Activated naive CD8-positive, alpha-beta T cell treated with anti-CD3 and anti-CD28 coated beads for 36 hours (primary cell): ENCODE results near the gene PLA2G4E. TPM values are rescaled to one million over a fixed set of nuclear protein-coding genes. Genes with fewer than 3 reads are reported as not detected.

Experiments used
- DNase-seq: peaks from one replicate; pipeline ENCODE4 v3.0.0; 2021
- H3K27ac Mint-ChIP-seq: one replicate; pipeline ENCODE4 v1.8.0; 2022; ENCODE audit warnings: mild to moderate bottlenecking, moderate library complexity, mixed read lengths
- H3K27me3 Mint-ChIP-seq: one replicate; pipeline ENCODE4 v1.8.0; 2022; ENCODE audit warnings: mild to moderate bottlenecking, mixed read lengths
- H3K36me3 Mint-ChIP-seq: one replicate; pipeline ENCODE4 v1.8.0; 2021; ENCODE audit warnings: mild to moderate bottlenecking, mixed read lengths
- H3K4me1 Mint-ChIP-seq: one replicate; pipeline ENCODE4 v1.8.0; 2021; ENCODE audit warnings: mixed read lengths
- H3K4me3 Mint-ChIP-seq: one replicate; pipeline ENCODE4 v1.8.0; 2022; ENCODE audit warnings: mild to moderate bottlenecking, moderate library complexity, mixed read lengths
- H3K9me3 Mint-ChIP-seq: one replicate; pipeline ENCODE4 v1.8.0; 2022; ENCODE audit warnings: mixed read lengths
- total RNA-seq, 2 experiments: library from RNA; stranded (reverse); gene quantifications; one replicate each; pipeline ENCODE4 v1.2.3, GENCODE V29; 2021

Gene PLA2G4E
- total RNA-seq, 2 experiments from 2014 or later: not detected

- Mint-ChIP-seq H3K36me3 (no peaks in the 10 kb centered on the region), H3K4me1 (peaks cover 19% of the 10 kb centered on the region), H3K4me3 (no peak overlapping the region), H3K9me3 (no peaks in the 10 kb centered on the region), H3K27ac (no peak overlapping the region), H3K27me3 (no peaks in the 10 kb centered on the region)
- no peak for DNase-seq
Measured at GRCh38 chr15:42012241-42012640, 8.6 kb downstream of the PLA2G4E start.

GRCh38 chr15:42011074-42011473, 9.8 kb downstream of the PLA2G4E start:
- no peak for DNase-seq
- H3K9me3 Mint-ChIP-seq: no peaks in the 10 kb centered on the region
- H3K4me1 Mint-ChIP-seq: peaks cover 20% of the 10 kb centered on the region
- no peaks in the 10 kb centered on the region for H3K36me3 Mint-ChIP-seq
- H3K27me3 Mint-ChIP-seq: no peaks in the 10 kb centered on the region
- peak overlapping the region; percentile 39 for H3K27ac Mint-ChIP-seq
- H3K4me3 Mint-ChIP-seq: no peak overlapping the region

GRCh38 chr15:42010434-42010833, 10.4 kb downstream of the PLA2G4E start:
- Mint-ChIP-seq H3K4me3 (no peak overlapping the region), H3K27ac (peak overlapping the region; percentile 39), H3K4me1 (peaks cover 20% of the 10 kb centered on the region), H3K27me3 (no peaks in the 10 kb centered on the region), H3K9me3 (no peaks in the 10 kb centered on the region), H3K36me3 (no peaks in the 10 kb centered on the region)
- DNase-seq: no peak

GRCh38 chr15:42009474-42009873, 11.4 kb downstream of the PLA2G4E start:
- peaks cover 20% of the 10 kb centered on the region for H3K4me1 Mint-ChIP-seq
- no peak for DNase-seq
- H3K27me3 Mint-ChIP-seq: no peaks in the 10 kb centered on the region
- H3K9me3 Mint-ChIP-seq: no peaks in the 10 kb centered on the region
- no peaks in the 10 kb centered on the region for H3K36me3 Mint-ChIP-seq
- H3K27ac Mint-ChIP-seq: peak overlapping the region; percentile 7
- no peak overlapping the region for H3K4me3 Mint-ChIP-seq

- Mint-ChIP-seq H3K9me3 (no peaks in the 10 kb centered on the region), H3K4me1 (peaks cover 20% of the 10 kb centered on the region), H3K27ac (peak overlapping the region; percentile 55), H3K4me3 (no peak overlapping the region), H3K27me3 (no peaks in the 10 kb centered on the region), H3K36me3 (no peaks in the 10 kb centered on the region)
- no peak for DNase-seq
Measured at GRCh38 chr15:42009022-42009421, 11.8 kb downstream of the PLA2G4E start.

- Mint-ChIP-seq H3K9me3 (no peaks in the 10 kb centered on the region), H3K4me1 (peaks cover 20% of the 10 kb centered on the region), H3K27me3 (no peaks in the 10 kb centered on the region), H3K36me3 (no peaks in the 10 kb centered on the region), H3K4me3 (no peak overlapping the region), H3K27ac (no peak overlapping the region)
- DNase-seq: no peak
Measured at GRCh38 chr15:42007386-42007785, 13.5 kb downstream of the PLA2G4E start.

GRCh38 chr15:42002333-42002732, 18.5 kb downstream of the PLA2G4E start:
- Mint-ChIP-seq H3K9me3 (no peaks in the 10 kb centered on the region), H3K27me3 (no peaks in the 10 kb centered on the region), H3K36me3 (no peaks in the 10 kb centered on the region), H3K4me1 (peaks cover 1% of the 10 kb centered on the region), H3K27ac (no peak overlapping the region), H3K4me3 (no peak overlapping the region)
- no peak for DNase-seq

- H3K4me3 Mint-ChIP-seq: no peak overlapping the region
- H3K27ac Mint-ChIP-seq: no peak overlapping the region
- H3K36me3 Mint-ChIP-seq: no peaks in the 10 kb centered on the region
- H3K4me1 Mint-ChIP-seq: no peaks in the 10 kb centered on the region
- no peaks in the 10 kb centered on the region for H3K9me3 Mint-ChIP-seq
- no peaks in the 10 kb centered on the region for H3K27me3 Mint-ChIP-seq
- no peak for DNase-seq
Measured at GRCh38 chr15:42001236-42001635, 19.6 kb downstream of the PLA2G4E start.

GRCh38 chr15:41999290-42000285, 21.3 kb downstream of the PLA2G4E start:
- H3K27me3 Mint-ChIP-seq: no peaks in the 10 kb centered on the region
- no peaks in the 10 kb centered on the region for H3K36me3 Mint-ChIP-seq
- no peak overlapping the region for H3K27ac Mint-ChIP-seq
- H3K4me3 Mint-ChIP-seq: no peak overlapping the region
- H3K9me3 Mint-ChIP-seq: no peaks in the 10 kb centered on the region
- no peaks in the 10 kb centered on the region for H3K4me1 Mint-ChIP-seq
- DNase-seq: no peak

GRCh38 chr15:41997845-41998244, 23.0 kb downstream of the PLA2G4E start:
- Mint-ChIP-seq H3K4me3 (no peak overlapping the region), H3K27me3 (no peaks in the 10 kb centered on the region), H3K4me1 (no peaks in the 10 kb centered on the region)

GRCh38 chr15:41996921-41997592, 23.8 kb downstream of the PLA2G4E start:
- DNase-seq: no peak
- Mint-ChIP-seq H3K4me3 (no peak overlapping the region), H3K36me3 (no peaks in the 10 kb centered on the region), H3K4me1 (no peaks in the 10 kb centered on the region), H3K27me3 (no peaks in the 10 kb centered on the region), H3K27ac (no peak overlapping the region), H3K9me3 (no peaks in the 10 kb centered on the region)

More at GRCh38 chr15:41997845-41998244, 23.0 kb downstream of the PLA2G4E start:
- Mint-ChIP-seq H3K36me3 (no peaks in the 10 kb centered on the region), H3K27ac (no peak overlapping the region), H3K9me3 (no peaks in the 10 kb centered on the region)
- no peak for DNase-seq

GRCh38 chr15:41996376-41996775, 24.5 kb downstream of the PLA2G4E start:
- Mint-ChIP-seq H3K27ac (no peak overlapping the region), H3K36me3 (no peaks in the 10 kb centered on the region), H3K4me1 (no peaks in the 10 kb centered on the region), H3K4me3 (no peak overlapping the region), H3K9me3 (no peaks in the 10 kb centered on the region), H3K27me3 (no peaks in the 10 kb centered on the region)
- no peak for DNase-seq

GRCh38 chr15:41995476-41995855, 25.4 kb downstream of the PLA2G4E start:
- Mint-ChIP-seq H3K4me1 (no peaks in the 10 kb centered on the region), H3K27ac (no peak overlapping the region), H3K27me3 (no peaks in the 10 kb centered on the region), H3K9me3 (no peaks in the 10 kb centered on the region), H3K36me3 (no peaks in the 10 kb centered on the region), H3K4me3 (no peak overlapping the region)
- DNase-seq: no peak

GRCh38 chr15:41994772-41995475, 25.9 kb downstream of the PLA2G4E start:
- Mint-ChIP-seq H3K27me3 (no peaks in the 10 kb centered on the region), H3K36me3 (no peaks in the 10 kb centered on the region), H3K9me3 (no peaks in the 10 kb centered on the region), H3K4me1 (no peaks in the 10 kb centered on the region), H3K27ac (no peak overlapping the region), H3K4me3 (no peak overlapping the region)
- no peak for DNase-seq

- Mint-ChIP-seq H3K36me3 (no peaks in the 10 kb centered on the region), H3K4me3 (no peak overlapping the region), H3K4me1 (no peaks in the 10 kb centered on the region), H3K9me3 (no peaks in the 10 kb centered on the region), H3K27me3 (no peaks in the 10 kb centered on the region), H3K27ac (no peak overlapping the region)
- no peak for DNase-seq
Measured at GRCh38 chr15:41994171-41994650, 26.6 kb downstream of the PLA2G4E start.
